ENCODE results near the gene LARGE2.
"Not testable (repeated sequence)": the region's sequence is repeated elsewhere in the genome, so short reads cannot be mapped to it uniquely, and the experiment has no call there.

LARGE2 gene

DNA sequence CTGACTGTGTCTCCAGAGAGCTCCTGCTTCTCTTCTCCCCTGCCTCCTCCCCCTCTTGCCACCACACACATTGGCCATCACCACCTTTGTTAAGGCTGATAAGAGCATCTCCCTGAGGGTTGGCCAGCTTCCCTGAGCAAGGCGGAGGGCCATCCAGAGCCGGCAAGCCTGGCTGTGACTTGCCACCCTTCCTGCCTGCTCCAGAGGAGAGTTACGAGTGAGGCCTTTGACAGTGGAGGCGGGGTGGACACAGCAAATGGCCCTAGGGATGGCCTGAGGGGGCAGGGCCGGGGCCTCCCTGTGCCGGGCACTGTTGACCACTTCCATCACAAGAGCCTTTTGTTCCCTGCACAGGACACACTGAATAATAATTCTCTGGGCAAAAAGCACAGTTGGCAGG, 20.8 kb upstream of the LARGE2 start:
- no peak for TF ChIP-seq POLR2A (IDR thresholded peaks at IDR 0.05; ENCODE audit: low read length)
- no peak for TF ChIP-seq GATA1 (IDR thresholded peaks at IDR 0.05; ENCODE audit: low read depth, low read length)

DNA sequence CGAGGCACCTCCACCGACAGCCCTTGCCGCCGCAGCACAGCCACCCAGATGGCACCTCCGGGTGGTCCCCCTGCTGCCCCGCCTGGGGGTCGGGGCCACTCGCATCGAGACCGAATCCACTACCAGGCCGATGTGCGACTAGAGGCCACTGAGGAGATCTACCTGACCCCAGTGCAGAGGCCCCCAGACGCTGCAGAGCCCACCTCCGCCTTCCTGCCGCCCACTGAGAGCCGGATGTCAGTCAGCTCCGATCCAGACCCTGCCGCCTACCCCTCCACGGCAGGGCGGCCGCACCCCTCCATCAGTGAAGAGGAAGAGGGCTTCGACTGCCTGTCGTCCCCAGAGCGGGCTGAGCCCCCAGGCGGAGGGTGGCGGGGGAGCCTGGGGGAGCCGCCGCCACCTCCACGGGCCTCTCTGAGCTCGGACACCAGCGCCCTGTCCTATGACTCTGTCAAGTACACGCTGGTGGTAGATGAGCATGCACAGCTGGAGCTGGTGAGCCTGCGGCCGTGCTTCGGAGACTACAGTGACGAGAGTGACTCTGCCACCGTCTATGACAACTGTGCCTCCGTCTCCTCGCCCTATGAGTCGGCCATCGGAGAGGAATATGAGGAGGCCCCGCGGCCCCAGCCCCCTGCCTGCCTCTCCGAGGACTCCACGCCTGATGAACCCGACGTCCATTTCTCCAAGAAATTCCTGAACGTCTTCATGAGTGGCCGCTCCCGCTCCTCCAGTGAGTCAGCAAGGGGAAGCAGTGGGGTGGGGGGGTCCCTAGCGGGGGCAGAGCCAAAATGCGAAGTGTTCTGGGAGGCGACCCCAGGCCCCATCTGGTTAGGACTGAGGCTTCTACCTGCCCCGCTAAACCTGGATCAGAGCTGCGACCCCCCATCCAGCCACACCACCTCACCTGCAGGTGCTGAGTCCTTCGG, 19.7 kb upstream of the LARGE2 start:
- DNase-seq: no peak
- no peak for TF ChIP-seq GATA1 (IDR thresholded peaks at IDR 0.05; ENCODE audit: low read depth, low read length)
- TF ChIP-seq POLR2A (IDR thresholded peaks at IDR 0.05; ENCODE audit: low read length): no peak

More for the DNA sequence above, 20.8 kb upstream of the LARGE2 start:
- DNase-seq: peak in 1 of 2 experiments; percentile 17

DNA sequence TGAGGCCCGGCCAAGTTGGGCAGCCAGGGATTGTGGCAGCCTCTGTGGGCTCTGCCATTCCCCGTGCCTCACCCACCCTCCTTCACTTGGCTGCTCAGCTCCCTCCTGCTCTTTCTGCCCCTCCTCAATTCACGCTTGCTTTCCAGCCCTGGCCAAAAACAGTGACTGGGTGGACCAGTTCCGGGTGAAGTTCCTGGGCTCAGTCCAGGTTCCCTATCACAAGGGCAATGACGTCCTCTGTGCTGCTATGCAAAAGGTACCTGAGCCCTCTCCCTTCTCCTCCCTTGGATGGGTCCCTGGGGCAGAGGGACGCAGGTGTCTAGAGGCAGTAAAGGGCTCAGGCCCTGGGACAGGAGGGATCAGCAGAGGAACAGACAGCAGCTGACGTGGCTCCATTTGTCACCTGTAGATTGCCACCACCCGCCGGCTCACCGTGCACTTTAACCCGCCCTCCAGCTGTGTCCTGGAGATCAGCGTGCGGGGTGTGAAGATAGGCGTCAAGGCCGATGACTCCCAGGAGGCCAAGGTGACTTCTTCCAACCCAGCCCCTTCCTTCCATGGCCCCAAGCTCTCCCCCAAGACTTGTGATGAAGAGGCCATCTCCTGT, 18.0 kb upstream of the LARGE2 start:
- no peak for DNase-seq
- TF ChIP-seq POLR2A (IDR thresholded peaks at IDR 0.05; ENCODE audit: low read length) (no peak), GATA1 (IDR thresholded peaks at IDR 0.05; ENCODE audit: low read depth, low read length) (no peak)

DNA sequence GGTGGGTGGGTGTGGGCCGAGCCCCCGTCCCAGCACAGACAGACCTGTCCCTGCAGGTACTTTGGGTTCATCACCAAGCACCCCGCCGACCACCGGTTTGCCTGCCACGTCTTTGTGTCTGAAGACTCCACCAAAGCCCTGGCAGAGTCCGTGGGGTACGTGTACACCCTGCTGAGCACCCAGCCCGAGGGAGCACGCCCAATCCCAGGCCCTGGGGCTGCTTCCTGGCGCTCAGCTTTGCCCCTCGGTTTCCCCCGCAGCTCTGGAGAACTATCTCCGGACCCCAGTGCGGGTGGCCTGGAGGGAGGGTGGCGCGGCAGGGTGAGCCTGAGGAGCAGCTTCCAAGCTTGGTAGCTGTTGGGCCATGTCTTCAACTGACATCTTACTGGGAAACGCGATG, 17.4 kb upstream of the LARGE2 start:
- TF ChIP-seq POLR2A (IDR thresholded peaks at IDR 0.05; ENCODE audit: low read length) (no peak), GATA1 (IDR thresholded peaks at IDR 0.05; ENCODE audit: low read depth, low read length) (no peak)
- no peak for DNase-seq

DNA sequence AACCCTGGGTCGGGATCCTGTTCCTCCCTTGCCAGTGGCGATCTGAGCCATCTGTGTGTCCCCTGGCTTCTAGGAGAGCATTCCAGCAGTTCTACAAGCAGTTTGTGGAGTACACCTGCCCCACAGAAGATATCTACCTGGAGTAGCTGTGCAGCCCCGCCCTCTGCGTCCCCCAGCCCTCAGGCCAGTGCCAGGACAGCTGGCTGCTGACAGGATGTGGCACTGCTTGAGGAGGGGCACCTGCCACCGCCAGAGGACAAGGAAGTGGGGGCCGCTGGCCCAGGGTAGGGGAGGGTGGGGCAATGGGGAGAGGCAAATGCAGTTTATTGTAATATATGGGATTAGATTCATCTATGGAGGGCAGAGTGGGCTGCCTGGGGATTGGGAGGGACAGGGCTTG, 16.9 kb upstream of the LARGE2 start:
- not testable (repeated sequence) for DNase-seq

DNA sequence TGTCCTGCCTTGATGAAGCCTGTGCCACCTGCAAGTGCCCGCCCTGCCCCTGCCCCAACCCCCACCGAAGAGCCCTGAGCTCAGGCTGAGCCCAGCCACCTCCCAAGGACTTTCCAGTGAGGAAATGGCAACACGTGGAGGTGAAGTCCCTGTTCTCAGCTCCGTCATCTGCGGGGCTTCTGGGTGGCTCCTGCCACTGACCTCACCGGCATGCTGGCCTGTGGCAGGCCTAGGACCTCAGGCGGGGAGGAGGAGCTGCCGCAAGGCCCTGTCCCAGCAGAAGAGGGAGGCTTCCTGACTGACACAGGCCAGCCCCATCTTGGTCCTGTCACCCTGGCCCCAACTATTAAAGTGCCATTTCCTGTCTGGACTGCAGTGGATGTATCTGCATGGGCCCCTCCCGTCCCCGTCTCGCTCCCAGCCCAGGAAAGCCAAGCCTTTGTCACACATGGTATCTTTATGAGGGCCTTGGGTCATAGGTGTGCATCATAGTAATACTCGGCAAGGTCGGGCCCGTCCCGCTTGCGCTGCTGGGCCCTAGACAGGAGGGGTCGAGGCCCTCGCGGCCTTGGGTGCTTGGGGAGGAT, 16.3 kb upstream of the LARGE2 start:
- DNase-seq: no peak
- no peak for TF ChIP-seq GATA1 (IDR thresholded peaks at IDR 0.05; ENCODE audit: low read depth, low read length)

DNA sequence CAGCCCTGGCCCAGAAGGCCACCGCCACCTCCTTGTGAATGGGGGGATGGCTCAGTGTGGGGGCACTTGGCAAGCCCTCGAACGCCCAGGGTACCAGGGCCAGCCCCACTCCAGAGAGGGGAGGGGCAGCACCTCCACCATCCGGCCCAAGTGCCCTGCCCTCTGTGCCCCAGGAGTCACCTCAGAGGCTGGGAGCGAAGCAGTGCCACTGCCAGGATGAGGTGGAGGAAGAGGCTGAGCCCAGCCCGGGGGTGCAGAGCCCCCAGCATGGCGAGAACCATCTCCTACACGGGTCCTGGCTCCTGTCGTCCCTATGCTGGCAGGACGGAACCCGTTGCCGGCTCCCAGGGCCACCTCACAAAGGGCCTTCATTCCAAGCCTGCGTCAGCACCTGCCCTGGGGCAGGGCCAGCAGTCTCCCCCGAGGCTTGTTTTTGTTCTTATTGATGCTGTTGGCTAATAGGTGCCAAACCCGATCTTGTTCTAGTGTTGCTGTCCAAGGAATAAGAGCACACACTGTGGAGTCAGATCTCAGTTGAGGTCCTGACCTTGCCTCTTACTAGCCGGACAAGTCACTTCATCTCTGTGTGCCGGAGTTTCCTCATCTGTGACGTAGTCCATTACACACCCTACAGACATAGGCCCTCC, 15.4 kb upstream of the LARGE2 start, which contains the start of gene FREY1:
Gene FREY1 (minus strand): TSS at position 307 of the 647 bp plus-strand sequence. CDS start 26 bp downstream, at position 281.
- no peak for DNase-seq
- TF ChIP-seq GATA1 (IDR thresholded peaks at IDR 0.05; ENCODE audit: low read depth, low read length) (no peak), POLR2A (IDR thresholded peaks at IDR 0.05; ENCODE audit: low read length) (peak; percentile 4)

DNA sequence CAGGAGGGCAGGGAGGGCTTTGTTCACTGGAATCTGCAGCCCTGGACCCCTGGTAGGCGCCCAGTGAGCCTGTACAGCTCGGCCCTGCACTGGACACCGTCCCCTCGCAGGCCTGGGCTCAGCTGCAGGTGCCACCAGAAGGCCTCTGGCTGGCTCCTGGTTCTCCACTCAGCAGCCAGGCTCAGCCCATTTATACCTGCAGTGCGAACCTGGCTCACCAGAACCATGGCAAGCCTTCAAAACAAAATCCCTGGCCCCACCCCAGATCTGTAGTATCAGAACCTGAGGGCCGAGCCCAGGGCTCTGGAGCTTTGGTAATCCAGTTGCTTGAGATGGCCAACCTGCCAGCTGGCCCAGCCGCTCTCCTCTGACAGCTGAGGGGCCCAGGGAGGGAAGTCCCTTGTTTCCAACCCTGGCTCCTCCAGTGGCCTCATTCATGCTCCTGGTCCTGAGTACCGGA, 14.5 kb upstream of the LARGE2 start:
- no peak for TF ChIP-seq POLR2A (IDR thresholded peaks at IDR 0.05; ENCODE audit: low read length)
- TF ChIP-seq GATA1 (IDR thresholded peaks at IDR 0.05; ENCODE audit: low read depth, low read length): no peak
- DNase-seq: no peak

DNA sequence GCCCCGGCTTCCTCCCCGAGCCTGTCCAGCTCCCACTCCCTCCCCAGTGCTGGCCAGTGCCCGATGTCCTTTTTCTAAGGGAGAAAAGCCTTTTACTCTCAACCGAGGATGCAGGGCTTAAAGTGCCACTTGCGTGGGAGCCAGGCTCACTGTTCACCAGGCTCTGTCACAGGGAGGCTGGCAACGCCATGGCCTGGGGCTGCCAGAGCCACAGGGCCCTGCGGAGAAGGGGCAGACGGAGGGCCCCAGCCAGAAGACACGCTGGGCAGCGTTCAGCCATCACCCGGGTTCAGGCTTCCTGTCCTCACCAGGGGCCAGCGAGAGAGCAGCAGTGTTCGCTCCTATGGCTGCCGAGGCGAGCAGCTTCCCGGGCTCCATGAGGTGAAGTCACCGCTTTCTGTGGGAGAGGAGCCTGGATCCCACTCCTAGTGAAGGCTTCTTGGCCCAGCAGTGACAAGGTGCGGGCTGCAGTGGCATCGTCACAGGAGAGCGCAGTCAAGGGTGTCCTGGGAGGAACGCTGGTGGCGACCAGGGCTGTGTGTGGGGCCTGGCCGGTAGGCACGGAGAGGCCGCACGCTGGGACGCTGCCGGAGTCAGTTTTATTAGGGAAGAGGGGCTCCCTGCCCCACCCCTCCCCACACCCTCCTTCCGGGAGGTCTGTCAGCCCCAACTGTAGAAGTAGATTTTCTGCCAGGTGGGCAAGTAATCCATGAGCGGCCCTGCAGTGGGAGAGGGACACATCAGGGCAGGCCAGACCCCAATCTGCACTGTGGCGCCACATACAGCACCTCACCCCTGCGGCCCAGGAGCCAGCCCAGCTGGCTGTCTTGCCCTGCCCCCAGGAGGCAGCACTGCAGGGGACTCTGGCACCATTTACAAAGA, 12.6 kb upstream of the LARGE2 start:
- TF ChIP-seq POLR2A (IDR thresholded peaks at IDR 0.05; ENCODE audit: low read length) (no peak), GATA1 (IDR thresholded peaks at IDR 0.05; ENCODE audit: low read depth, low read length) (no peak)
- no peak for DNase-seq

DNA sequence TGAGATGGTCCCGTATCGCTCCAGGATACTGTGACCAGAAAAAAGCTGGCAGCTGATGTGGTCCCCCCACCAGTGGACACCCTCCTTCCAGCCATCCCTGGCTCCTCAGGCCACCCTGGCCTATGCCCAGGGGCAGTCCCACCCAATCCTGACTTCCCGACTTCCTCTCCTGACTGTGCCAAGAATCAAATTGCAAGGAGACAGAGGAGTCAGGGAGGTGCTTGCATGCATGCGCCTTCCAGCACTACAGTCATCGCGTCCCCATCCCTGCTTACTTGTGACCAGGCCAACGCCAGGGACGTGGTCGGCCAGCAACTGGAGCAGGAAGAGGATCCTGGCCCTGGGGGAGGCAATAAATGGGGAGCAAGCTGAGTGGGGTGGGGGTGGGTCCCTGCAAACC, 11.8 kb upstream of the LARGE2 start:
- DNase-seq: no peak
- TF ChIP-seq GATA1 (IDR thresholded peaks at IDR 0.05; ENCODE audit: low read depth, low read length) (no peak), POLR2A (IDR thresholded peaks at IDR 0.05; ENCODE audit: low read length) (no peak)

DNA sequence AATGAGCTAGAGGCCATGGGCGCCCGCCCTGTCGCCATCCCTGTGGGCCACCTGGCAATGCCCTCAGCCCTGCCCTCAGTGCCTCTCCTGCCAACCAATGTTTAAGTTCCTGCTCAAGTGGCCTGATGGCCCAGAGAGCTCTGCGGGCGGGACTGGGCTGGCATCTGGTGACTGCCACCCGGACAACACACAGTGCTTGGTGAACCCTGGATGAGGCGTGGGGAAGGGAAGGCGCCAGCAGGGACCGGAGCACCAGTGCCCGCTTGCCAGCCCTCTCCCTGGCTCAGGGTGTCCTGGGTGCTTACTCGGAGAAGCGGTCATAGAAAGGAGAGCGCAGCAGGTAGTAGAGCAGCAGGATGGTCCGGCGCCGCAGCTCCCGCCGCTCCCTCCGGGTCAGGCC, 8.9 kb upstream of the LARGE2 start:
- DNase-seq: no peak
- TF ChIP-seq POLR2A (IDR thresholded peaks at IDR 0.05; ENCODE audit: low read length) (no peak), GATA1 (IDR thresholded peaks at IDR 0.05; ENCODE audit: low read depth, low read length) (no peak)

DNA sequence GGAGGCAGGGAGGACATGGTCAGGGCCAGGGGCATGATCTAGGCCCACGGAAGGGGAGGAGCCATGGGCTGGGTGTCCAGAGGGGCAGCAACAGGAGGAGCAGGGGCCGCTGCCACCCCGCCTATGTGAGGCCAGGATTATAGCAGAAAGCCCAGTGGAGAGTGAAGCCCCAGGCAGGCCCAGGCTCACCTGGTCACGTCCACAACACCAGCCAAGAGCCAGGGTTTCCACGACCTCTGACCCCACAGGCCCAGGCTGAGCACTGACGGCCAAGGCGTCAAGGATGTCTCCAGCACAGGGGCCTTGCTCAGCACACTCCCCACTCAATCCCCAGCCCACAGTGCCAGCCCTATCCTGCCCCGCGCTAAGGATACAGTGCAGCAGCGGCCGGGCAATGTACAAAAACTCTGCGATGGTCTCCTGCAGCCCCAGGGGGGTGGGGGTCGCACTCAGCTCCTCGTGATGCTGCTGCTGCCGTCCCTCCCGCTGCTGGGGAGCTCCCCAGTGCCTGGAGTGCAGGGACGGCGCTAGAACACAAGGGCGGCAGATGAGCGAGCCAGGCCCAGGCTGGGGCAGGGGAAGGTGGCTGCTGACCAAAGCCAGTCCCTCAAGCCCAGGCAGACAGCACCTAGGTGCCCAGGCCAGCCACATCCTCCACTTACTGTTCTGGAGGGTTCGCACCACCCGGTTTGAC, 8.4 kb upstream of the LARGE2 start:
- TF ChIP-seq GATA1 (IDR thresholded peaks at IDR 0.05; ENCODE audit: low read depth, low read length) (no peak), POLR2A (IDR thresholded peaks at IDR 0.05; ENCODE audit: low read length) (no peak)
- DNase-seq: no peak

DNA sequence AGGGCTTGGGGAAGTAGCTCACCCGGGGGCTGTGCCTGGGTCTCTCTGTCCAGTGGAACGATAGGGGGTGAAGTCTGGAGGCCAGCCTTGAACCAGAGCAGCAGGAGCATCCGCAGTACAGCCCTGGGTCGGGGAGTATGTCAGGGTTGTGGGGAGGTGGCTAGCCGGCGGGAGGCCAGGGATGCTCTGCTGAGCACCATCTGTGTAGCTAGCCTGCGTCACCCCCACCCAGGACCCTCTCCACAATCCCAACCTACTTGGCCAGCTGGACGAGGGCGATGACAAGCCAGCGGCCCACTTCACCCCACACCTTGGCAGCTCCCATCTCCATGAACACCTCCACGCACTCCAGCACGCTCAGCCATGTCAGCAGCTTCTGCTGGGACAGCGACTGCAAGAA, 7.0 kb upstream of the LARGE2 start:
- TF ChIP-seq GATA1 (IDR thresholded peaks at IDR 0.05; ENCODE audit: low read depth, low read length) (no peak), POLR2A (IDR thresholded peaks at IDR 0.05; ENCODE audit: low read length) (no peak)
- no peak for DNase-seq
